ENCODE results near the gene CCDC195.
"Not testable (repeated sequence)": the region's sequence is repeated elsewhere in the genome, so short reads cannot be mapped to it uniquely, and the experiment has no call there.

Gene CCDC195

GRCh38 chr2:224671731-224672130 lies 44.4 kb downstream of the CCDC195 start:
- no peak overlapping the region for H3K4me3 ChIP-seq (ENCODE audit: low read length)
- TF ChIP-seq, protein P1, sequence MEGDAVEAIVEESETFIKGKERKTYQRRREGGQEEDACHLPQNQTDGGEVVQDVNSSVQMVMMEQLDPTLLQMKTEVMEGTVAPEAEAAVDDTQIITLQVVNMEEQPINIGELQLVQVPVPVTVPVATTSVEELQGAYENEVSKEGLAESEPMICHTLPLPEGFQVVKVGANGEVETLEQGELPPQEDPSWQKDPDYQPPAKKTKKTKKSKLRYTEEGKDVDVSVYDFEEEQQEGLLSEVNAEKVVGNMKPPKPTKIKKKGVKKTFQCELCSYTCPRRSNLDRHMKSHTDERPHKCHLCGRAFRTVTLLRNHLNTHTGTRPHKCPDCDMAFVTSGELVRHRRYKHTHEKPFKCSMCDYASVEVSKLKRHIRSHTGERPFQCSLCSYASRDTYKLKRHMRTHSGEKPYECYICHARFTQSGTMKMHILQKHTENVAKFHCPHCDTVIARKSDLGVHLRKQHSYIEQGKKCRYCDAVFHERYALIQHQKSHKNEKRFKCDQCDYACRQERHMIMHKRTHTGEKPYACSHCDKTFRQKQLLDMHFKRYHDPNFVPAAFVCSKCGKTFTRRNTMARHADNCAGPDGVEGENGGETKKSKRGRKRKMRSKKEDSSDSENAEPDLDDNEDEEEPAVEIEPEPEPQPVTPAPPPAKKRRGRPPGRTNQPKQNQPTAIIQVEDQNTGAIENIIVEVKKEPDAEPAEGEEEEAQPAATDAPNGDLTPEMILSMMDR (conservative IDR thresholded peaks at IDR 0.05; ENCODE audit: low read length) = no peak
- no peak for DNase-seq (ENCODE audit: low read depth)

DNA sequence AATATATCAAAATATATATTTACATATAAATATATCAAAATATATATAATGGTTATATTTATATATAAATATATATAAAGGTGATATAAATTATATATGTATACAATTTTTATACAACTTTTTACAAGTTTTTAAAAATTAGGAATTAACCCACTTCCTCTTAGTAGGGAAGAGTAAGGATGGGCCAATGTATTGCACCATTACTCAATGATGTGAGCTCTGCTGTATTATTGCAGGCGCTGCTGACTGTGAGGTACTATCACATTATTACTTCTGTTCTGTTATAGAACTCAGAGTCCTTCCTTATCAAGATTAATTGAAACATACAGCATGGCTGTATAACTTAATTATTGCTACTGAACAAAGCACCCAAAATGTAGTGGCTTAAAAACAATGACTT lies 46.0 kb downstream of the CCDC195 start:
- TF ChIP-seq, protein P1 (conservative IDR thresholded peaks at IDR 0.05; ENCODE audit: low read length) = no peak
- no peak overlapping the region for H3K4me3 ChIP-seq (ENCODE audit: low read length)
- DNase-seq (ENCODE audit: low read depth) = no peak

DNA sequence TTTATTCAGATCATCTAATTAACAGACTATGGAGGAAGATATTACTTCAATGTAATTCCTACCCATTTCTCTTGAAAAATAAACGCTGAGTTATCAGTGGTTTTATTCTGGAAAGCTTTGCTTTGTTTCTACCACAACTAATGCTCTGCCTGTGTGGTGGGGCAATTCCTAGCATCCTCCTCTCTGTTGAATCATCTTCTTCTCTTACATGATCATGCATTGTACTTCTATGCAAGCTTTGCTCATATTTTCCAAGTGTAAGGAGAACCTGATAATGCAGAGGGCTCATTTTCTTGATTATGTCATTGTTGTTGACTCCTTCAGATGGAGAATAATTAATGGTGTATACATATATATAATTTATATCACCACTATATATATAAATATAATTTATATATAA lies 46.7 kb downstream of the CCDC195 start:
- no peak overlapping the region for H3K4me3 ChIP-seq (ENCODE audit: low read length)
- no peak for DNase-seq (ENCODE audit: low read depth)
- TF ChIP-seq, protein P1 (conservative IDR thresholded peaks at IDR 0.05; ENCODE audit: low read length) = no peak

DNA sequence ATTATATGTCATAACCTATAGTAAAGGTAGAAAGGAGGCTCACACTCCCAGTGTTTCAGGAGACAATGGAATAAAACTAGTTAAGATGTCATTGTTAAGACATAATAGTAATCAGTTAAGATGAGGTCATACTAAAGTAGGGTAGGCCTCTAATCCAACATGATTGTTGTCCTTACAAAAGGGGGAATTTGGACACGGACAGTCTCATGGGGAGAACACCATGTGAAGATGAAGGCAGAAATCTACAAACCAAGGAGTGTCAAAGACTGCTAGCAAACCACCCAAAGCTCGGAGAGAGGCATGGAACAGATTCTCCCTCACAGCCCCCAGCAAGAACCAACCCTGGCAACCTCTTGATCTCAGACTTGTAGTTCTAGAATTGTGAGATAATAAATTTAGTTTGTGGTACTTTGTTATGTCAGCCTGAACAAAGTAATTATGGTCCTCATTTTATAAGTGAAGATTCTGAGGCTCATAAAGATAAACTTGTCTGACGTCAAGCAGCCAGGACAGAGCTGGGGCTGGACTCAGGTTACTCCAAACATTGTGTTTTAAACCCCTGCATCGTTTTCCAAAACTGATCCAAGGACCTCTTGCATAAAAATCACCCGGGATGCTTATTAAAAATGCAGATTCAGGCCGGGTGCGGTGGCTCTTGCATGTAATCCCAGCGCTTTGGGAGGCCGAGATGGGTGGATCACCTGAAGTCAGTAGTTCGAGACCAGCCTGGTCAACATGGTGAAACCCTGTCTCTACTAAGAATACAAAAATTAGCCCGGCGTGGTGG lies 47.8 kb downstream of the CCDC195 start:
- no peak overlapping the region for H3K4me3 ChIP-seq (ENCODE audit: low read length)
- no peak for DNase-seq (ENCODE audit: low read depth)
- TF ChIP-seq, protein P1 (conservative IDR thresholded peaks at IDR 0.05; ENCODE audit: low read length) = no peak

GRCh38 chr2:224666951-224667553 lies 49.1 kb downstream of the CCDC195 start:
- DNase-seq (ENCODE audit: low read depth) = no peak
- no peak overlapping the region for H3K4me3 ChIP-seq (ENCODE audit: low read length)
- TF ChIP-seq, protein P1 (conservative IDR thresholded peaks at IDR 0.05; ENCODE audit: low read length) = no peak

- not testable (repeated sequence) for H3K4me3 ChIP-seq (ENCODE audit: low read length); DNase-seq (ENCODE audit: low read depth)
Measured at GRCh38 chr2:224663322-224663721, 52.8 kb downstream of the CCDC195 start.

GRCh38 chr2:224661708-224662107 lies 54.5 kb downstream of the CCDC195 start:
- DNase-seq (ENCODE audit: low read depth); H3K4me3 ChIP-seq (ENCODE audit: low read length): not testable (repeated sequence)

DNA sequence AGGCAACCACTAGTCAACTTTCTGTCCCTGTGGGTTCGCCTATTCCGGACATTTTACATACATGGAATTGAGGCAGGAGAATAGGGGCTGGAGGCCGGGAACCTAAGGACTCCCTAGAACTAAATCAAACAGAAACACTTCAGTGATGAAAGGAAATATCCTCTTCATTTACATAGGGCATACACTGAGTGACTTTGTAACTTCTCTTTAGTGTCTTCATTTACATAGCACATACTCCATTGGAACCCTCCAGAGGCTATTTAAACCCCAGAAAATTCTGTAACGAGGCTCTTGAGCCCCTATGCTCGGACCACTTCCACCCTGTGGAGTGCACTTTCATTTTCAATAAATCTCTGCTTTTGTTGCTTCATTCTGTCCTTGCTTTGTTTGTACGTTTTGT lies 56.5 kb downstream of the CCDC195 start:
- H3K4me3 ChIP-seq (ENCODE audit: low read length) = no peak overlapping the region
- no peak for DNase-seq (ENCODE audit: low read depth)
- TF ChIP-seq, protein P1 (conservative IDR thresholded peaks at IDR 0.05; ENCODE audit: low read length) = no peak
